Stimulated activated CD4-positive, alpha-beta T cell treated with anti-CD3 and anti-CD28 coated beads, Interleukin-1b, Interleukin-23, amount 100 ng/mL, for 48 hours (primary cell): ENCODE results near the gene RPS24.
"Not testable (repeated sequence)": the region's sequence is repeated elsewhere in the genome, so short reads cannot be mapped to it uniquely, and the experiment has no call there.

ENCODE experiments used
- DNase-seq: peaks from one replicate; pipeline ENCODE4 v3.0.0-alpha.2; 2020

Gene RPS24

GRCh38 chr10:78058562-78058961 is 24.9 kb downstream of the RPS24 start:
- DNase-seq, result no peak

- DNase-seq, result no peak
These were observed 26.4 kb downstream of the RPS24 start for GRCh38 chr10:78059906-78060702.

GRCh38 chr10:78062296-78062695 is 28.6 kb downstream of the RPS24 start:
- no peak for DNase-seq

GRCh38 chr10:78063236-78063635 is 29.6 kb downstream of the RPS24 start:
- DNase-seq, result no peak

GRCh38 chr10:78064919-78065318 is 31.3 kb downstream of the RPS24 start:
- DNase-seq, result not testable (repeated sequence)

- DNase-seq, result no peak
These were observed 31.9 kb downstream of the RPS24 start for GRCh38 chr10:78065611-78066010.

GRCh38 chr10:78066012-78066411 is 32.3 kb downstream of the RPS24 start:
- DNase-seq, result no peak

GRCh38 chr10:78066728-78067430 is 33.2 kb downstream of the RPS24 start:
- DNase-seq, result no peak

GRCh38 chr10:78069151-78069550 is 35.5 kb downstream of the RPS24 start:
- DNase-seq, result no peak

GRCh38 chr10:78070064-78070463 is 36.4 kb downstream of the RPS24 start:
- DNase-seq, result not testable (repeated sequence)

GRCh38 chr10:78070726-78071125 is 37.1 kb downstream of the RPS24 start:
- no peak for DNase-seq

- no peak for DNase-seq
These were observed 37.6 kb downstream of the RPS24 start for GRCh38 chr10:78071140-78071856.

- no peak for DNase-seq
These were observed 38.2 kb downstream of the RPS24 start for GRCh38 chr10:78071857-78072179.

- no peak for DNase-seq
These were observed 38.8 kb downstream of the RPS24 start for GRCh38 chr10:78072504-78072903.

GRCh38 chr10:78075806-78076205 is 42.1 kb downstream of the RPS24 start:
- DNase-seq, result not testable (repeated sequence)

- DNase-seq, result no peak
These were observed 45.1 kb downstream of the RPS24 start for GRCh38 chr10:78078539-78079330.

- no peak for DNase-seq
These were observed 45.7 kb downstream of the RPS24 start for GRCh38 chr10:78079411-78079810.

- DNase-seq, result no peak
These were observed 47.6 kb downstream of the RPS24 start for GRCh38 chr10:78081292-78081691.

GRCh38 chr10:78082636-78083035 is 49.0 kb downstream of the RPS24 start:
- no peak for DNase-seq
